Trophoblast cell (in vitro differentiated cells and primary cell): ENCODE results near the gene MAD2L2.

ENCODE experiments used
- DNase-seq, 2 donors: peaks; one replicate each; pipeline ENCODE4 v3.0.0-alpha.2; 2016
- H2AFZ ChIP-seq: 2 replicates; pipeline ENCODE4 v1.6.1; 2013; ENCODE audit warnings: low read length, moderate library complexity, mild to moderate bottlenecking; ENCODE audit not compliant: insufficient read depth, poor library complexity
- H2AK5ac ChIP-seq: 2 replicates; pipeline ENCODE4 v1.6.1; 2013; ENCODE audit warnings: mild to moderate bottlenecking, low read length
- H2BK120ac ChIP-seq: 2 replicates; pipeline ENCODE4 v1.6.1; 2013; ENCODE audit warnings: low read length, mild to moderate bottlenecking, moderate library complexity; ENCODE audit not compliant: insufficient read depth, poor library complexity
- H2BK12ac ChIP-seq: 2 replicates; pipeline ENCODE4 v1.6.1; 2013; ENCODE audit warnings: mild to moderate bottlenecking, low read length, moderate library complexity
- H2BK5ac ChIP-seq: 2 replicates; pipeline ENCODE4 v1.6.1; 2013; ENCODE audit warnings: low read length, low read depth, moderate library complexity, mild to moderate bottlenecking; ENCODE audit not compliant: poor library complexity
- H3K14ac ChIP-seq: 2 replicates; pipeline ENCODE4 v1.6.1; 2013; ENCODE audit warnings: mild to moderate bottlenecking, low read length
- H3K18ac ChIP-seq: 2 replicates; pipeline ENCODE4 v1.6.1; 2013; ENCODE audit warnings: mild to moderate bottlenecking, low read length
- H3K23ac ChIP-seq: 2 replicates; pipeline ENCODE4 v1.6.1; 2013; ENCODE audit warnings: low read length
- H3K27ac ChIP-seq: 2 replicates; pipeline ENCODE4 v1.5.1; 2013; ENCODE audit warnings: low read depth, mild to moderate bottlenecking, inconsistent platforms, low read length, moderate library complexity
- H3K27me3 ChIP-seq: 2 replicates; pipeline ENCODE4 v1.6.1; 2013; ENCODE audit warnings: inconsistent platforms, mild to moderate bottlenecking, low read length, moderate library complexity; ENCODE audit not compliant: insufficient read depth
- H3K36me3 ChIP-seq, 2 experiments: 1 replicate in 1 of 2; 2 replicates in 1 of 2; pipeline ENCODE4 v1.6.1; 2013; ENCODE audit warnings: low read length in 2 of 2, mild to moderate bottlenecking in 2 of 2, moderate library complexity in 1 of 2; ENCODE audit not compliant: insufficient read depth in 2 of 2, control insufficient read depth in 1 of 2
- H3K4ac ChIP-seq: 2 replicates; pipeline ENCODE4 v1.6.1; 2013; ENCODE audit warnings: low read depth, mild to moderate bottlenecking, low read length, moderate library complexity
- H3K4me1 ChIP-seq, 2 experiments: 1 replicate in 1 of 2; 2 replicates in 1 of 2; pipeline ENCODE4 v1.6.1; 2013; ENCODE audit warnings: low read length in 2 of 2, mild to moderate bottlenecking in 2 of 2, moderate library complexity in 1 of 2; ENCODE audit not compliant: insufficient read depth in 2 of 2, control insufficient read depth in 1 of 2
- H3K4me2 ChIP-seq: 2 replicates; pipeline ENCODE4 v1.6.1; 2013; ENCODE audit warnings: inconsistent platforms, mild to moderate bottlenecking, low read length, moderate library complexity
- H3K4me3 ChIP-seq: 2 replicates; pipeline ENCODE4 v1.5.1; 2013; ENCODE audit warnings: mild to moderate bottlenecking, low read depth, low read length, inconsistent platforms
- H3K79me1 ChIP-seq: one replicate; pipeline ENCODE4 v1.6.1; 2013; ENCODE audit warnings: low read length
- H3K79me2 ChIP-seq: 2 replicates; pipeline ENCODE4 v1.6.1; 2013; ENCODE audit warnings: low read length, mild to moderate bottlenecking; ENCODE audit not compliant: control insufficient read depth, insufficient read depth, poor library complexity
- H3K9ac ChIP-seq: 2 replicates; pipeline ENCODE4 v1.6.1; 2013; ENCODE audit warnings: mild to moderate bottlenecking, low read length
- H3K9me3 ChIP-seq: 2 replicates; pipeline ENCODE4 v1.6.1; 2013; ENCODE audit warnings: low read depth, mild to moderate bottlenecking, control low read depth, inconsistent platforms, low read length; ENCODE audit not compliant: insufficient read depth
- H4K12ac ChIP-seq: 2 replicates; pipeline ENCODE4 v1.6.1; 2013; ENCODE audit warnings: low read depth, mild to moderate bottlenecking, low read length, moderate library complexity
- H4K8ac ChIP-seq: 2 replicates; pipeline ENCODE4 v1.6.1; 2013; ENCODE audit warnings: low read depth, mild to moderate bottlenecking, low read length, moderate library complexity
- H4K91ac ChIP-seq: one replicate; pipeline ENCODE4 v1.6.1; 2013; ENCODE audit warnings: low read depth, mild to moderate bottlenecking, low read length, moderate library complexity
- WGBS: extraction: QIAGEN DNeasy Blood & Tissue Kit; methylation state at CpG from one replicate; pipeline ENCODE4 v1.1.7; 2013; ENCODE audit warnings: missing lambda C conversion rate; ENCODE audit not compliant: insufficient read length, insufficient coverage; ENCODE audit errors: extremely low coverage; 5-methylcytosine and 5-hydroxymethylcytosine counted together

The MAD2L2 gene

GRCh38 chr1:11658542-11658941 is 22.4 kb downstream of the MAD2L2 start:
- Histone ChIP-seq H4K12ac (no peak overlapping the region), H3K9me3 (peaks cover 2% of the 10 kb centered on the region), H4K8ac (no peak overlapping the region), H3K9ac (no peak overlapping the region), H3K4me1 (peaks cover 4% of the 10 kb centered on the region in 2 experiments), H3K4me2 (no peak overlapping the region), H3K36me3 (peaks cover 4 to 14% of the 10 kb centered on the region in 2 experiments), H2AFZ (no peak overlapping the region), H3K27ac (no peak overlapping the region), H4K91ac (no peak overlapping the region), H3K23ac (no peak overlapping the region), H2BK120ac (no peak overlapping the region), H3K18ac (no peak overlapping the region), H3K14ac (no peak overlapping the region), H2AK5ac (no peak overlapping the region), H3K27me3 (no peaks in the 10 kb centered on the region), H2BK5ac (no peak overlapping the region), H2BK12ac (no peak overlapping the region), H3K4me3 (no peak overlapping the region), H3K79me1 (peaks cover 10% of the 10 kb centered on the region), H3K79me2 (peaks cover 2% of the 10 kb centered on the region), H3K4ac (no peak overlapping the region)
- no CpG with 5 or more reads among the region's 23 CpGs for WGBS
- DNase-seq, result no peak

GRCh38 chr1:11657654-11658053 is 23.3 kb downstream of the MAD2L2 start:
- no peak overlapping the region for H3K27ac ChIP-seq
- H2BK12ac ChIP-seq, result no peak overlapping the region
- no peak overlapping the region for H3K18ac ChIP-seq
- no peak overlapping the region for H4K12ac ChIP-seq
- no peak for DNase-seq
- no peak overlapping the region for H2BK5ac ChIP-seq
- H2BK120ac ChIP-seq, result no peak overlapping the region
- H3K27me3 ChIP-seq, result no peaks in the 10 kb centered on the region
- no peak overlapping the region for H3K9ac ChIP-seq
- no peak overlapping the region for H3K4me3 ChIP-seq
- H2AK5ac ChIP-seq, result no peak overlapping the region
- H3K4me1 ChIP-seq, result peaks cover 6 to 9% of the 10 kb centered on the region in 2 experiments
- no peak overlapping the region for H3K23ac ChIP-seq
- H3K4ac ChIP-seq, result no peak overlapping the region
- no peak overlapping the region for H4K8ac ChIP-seq
- H3K79me2 ChIP-seq, result peaks cover 2% of the 10 kb centered on the region
- H4K91ac ChIP-seq, result no peak overlapping the region
- no peak overlapping the region for H3K4me2 ChIP-seq
- H2AFZ ChIP-seq, result no peak overlapping the region
- peaks cover 2% of the 10 kb centered on the region for H3K9me3 ChIP-seq
- H3K14ac ChIP-seq, result no peak overlapping the region
- H3K36me3 ChIP-seq, result peaks cover 2 to 14% of the 10 kb centered on the region in 2 experiments
- WGBS, result no CpG with 5 or more reads among the region's 6 CpGs
- peaks cover 12% of the 10 kb centered on the region for H3K79me1 ChIP-seq

- no peak overlapping the region for H4K12ac ChIP-seq
- H3K9ac ChIP-seq, result no peak overlapping the region
- H2BK120ac ChIP-seq, result no peak overlapping the region
- no CpG with 5 or more reads among the region's 45 CpGs for WGBS
- no peak overlapping the region for H3K18ac ChIP-seq
- no peak overlapping the region for H3K23ac ChIP-seq
- no peak overlapping the region for H4K8ac ChIP-seq
- no peak overlapping the region for H2AFZ ChIP-seq
- H3K4me3 ChIP-seq, result peak overlapping the region; percentile 67
- H2AK5ac ChIP-seq, result no peak overlapping the region
- peaks cover 12% of the 10 kb centered on the region for H3K79me1 ChIP-seq
- no peaks in the 10 kb centered on the region for H3K27me3 ChIP-seq
- peak overlapping the region; percentile 49 for H4K91ac ChIP-seq
- no peak for DNase-seq
- H3K79me2 ChIP-seq, result peaks cover 2% of the 10 kb centered on the region
- H2BK12ac ChIP-seq, result no peak overlapping the region
- no peak overlapping the region for H3K27ac ChIP-seq
- H3K4ac ChIP-seq, result no peak overlapping the region
- no peak overlapping the region for H3K14ac ChIP-seq
- peak overlapping the region; percentile 73 for H3K4me2 ChIP-seq
- H3K36me3 ChIP-seq, result peaks cover 2 to 3% of the 10 kb centered on the region in 2 experiments
- H3K9me3 ChIP-seq, result peaks cover 4% of the 10 kb centered on the region
- no peak overlapping the region for H2BK5ac ChIP-seq
- peaks cover 6 to 15% of the 10 kb centered on the region in 2 experiments for H3K4me1 ChIP-seq
These were observed 25.8 kb downstream of the MAD2L2 start for GRCh38 chr1:11654939-11655808.

- Histone ChIP-seq H3K4me3 (peak within 1 kb of the TSS; percentile 75), H3K4me2 (peak within 1 kb of the TSS; percentile 85), H4K8ac (peak within 1 kb of the TSS; percentile 56), H2AK5ac (peak within 1 kb of the TSS; percentile 18), H2BK5ac (no peak within 1 kb of the TSS), H2BK120ac (peak within 1 kb of the TSS; percentile 10), H2BK12ac (peak within 1 kb of the TSS; percentile 27), H3K27ac (peak within 1 kb of the TSS; percentile 40), H4K91ac (peak within 1 kb of the TSS; percentile 70), H3K23ac (no peak within 1 kb of the TSS), H3K79me2 (peaks cover 2% of the 10 kb centered on the region), H2AFZ (peak within 1 kb of the TSS; percentile 77), H3K79me1 (peaks cover 12% of the 10 kb centered on the region), H3K9ac (peak within 1 kb of the TSS; percentile 43), H3K14ac (peak within 1 kb of the TSS; percentile 35), H3K4me1 (peaks cover 6 to 16% of the 10 kb centered on the region in 2 experiments), H3K18ac (peak within 1 kb of the TSS; percentile 72), H3K27me3 (no peaks in the 10 kb centered on the region), H3K4ac (peak within 1 kb of the TSS; percentile 29), H3K36me3 (peaks cover 2 to 3% of the 10 kb centered on the region in 2 experiments), H4K12ac (no peak within 1 kb of the TSS), H3K9me3 (peaks cover 4% of the 10 kb centered on the region)
- WGBS, result no CpG with 5 or more reads among the region's 94 CpGs
- DNase-seq, result peak; percentile 9 to 58
These were observed 26.6 kb downstream of the MAD2L2 start, which contains the start of the genes FBXO2 and FBXO44 for GRCh38 chr1:11654137-11654938. Gene FBXO2, minus strand, starts transcription at chr1:11654429. Its CDS starts 89 bp downstream, at chr1:11654340. Gene FBXO44, plus strand, starts transcription at chr1:11654877. Its CDS starts 959 bp downstream, at chr1:11655836.
